ENCODE measurements around the gene LRRC40.
"Not testable (repeated sequence)": the region's sequence is repeated elsewhere in the genome, so short reads cannot be mapped to it uniquely, and the experiment has no call there.

The LRRC40 gene

GRCh38 chr1:70200065-70200464 lies 5.3 kb downstream of the LRRC40 start:
- DNase-seq: no peak

- DNase-seq: no peak
Measured at GRCh38 chr1:70196333-70196732, 9.0 kb downstream of the LRRC40 start.

DNA sequence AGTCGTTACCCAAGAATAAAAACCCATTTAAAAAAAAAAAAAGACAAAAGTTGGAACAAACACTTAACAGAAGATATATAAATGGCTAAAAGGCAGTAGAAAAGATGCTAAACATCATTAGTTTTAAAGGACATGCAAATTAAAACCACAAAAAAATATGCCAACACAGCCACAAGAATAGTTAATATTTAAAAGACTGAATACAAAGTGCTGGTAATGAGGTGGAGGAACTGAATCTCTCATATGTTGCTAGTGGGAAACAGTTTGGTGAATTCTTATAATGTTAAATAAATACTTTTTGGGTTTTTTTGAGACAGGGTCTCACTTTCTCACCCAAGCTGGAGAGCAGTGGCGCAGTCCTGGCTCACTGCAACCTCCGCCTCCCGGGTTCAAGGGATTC lies 10.0 kb downstream of the LRRC40 start:
- no peak for DNase-seq

- no peak for DNase-seq
Measured at GRCh38 chr1:70194601-70195000, 10.8 kb downstream of the LRRC40 start.

DNA sequence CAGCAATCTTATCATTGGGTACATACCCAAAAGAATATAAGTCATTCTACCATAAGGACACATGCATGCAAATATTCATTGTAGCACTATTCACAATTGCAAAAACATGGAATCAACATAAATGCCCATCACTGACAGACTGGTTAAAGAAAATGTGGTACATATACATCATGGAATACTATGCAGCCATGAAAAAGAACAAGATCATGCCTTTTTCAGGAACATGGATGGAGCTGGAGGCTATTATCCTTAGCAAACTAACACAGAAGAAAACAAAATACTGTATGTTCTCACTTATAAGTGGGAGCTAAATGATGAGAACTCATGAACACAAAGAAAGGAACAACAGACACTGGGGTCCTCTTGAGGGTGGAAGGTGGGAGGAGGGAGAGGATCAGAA lies 12.9 kb downstream of the LRRC40 start:
- not testable (repeated sequence) for DNase-seq

DNA sequence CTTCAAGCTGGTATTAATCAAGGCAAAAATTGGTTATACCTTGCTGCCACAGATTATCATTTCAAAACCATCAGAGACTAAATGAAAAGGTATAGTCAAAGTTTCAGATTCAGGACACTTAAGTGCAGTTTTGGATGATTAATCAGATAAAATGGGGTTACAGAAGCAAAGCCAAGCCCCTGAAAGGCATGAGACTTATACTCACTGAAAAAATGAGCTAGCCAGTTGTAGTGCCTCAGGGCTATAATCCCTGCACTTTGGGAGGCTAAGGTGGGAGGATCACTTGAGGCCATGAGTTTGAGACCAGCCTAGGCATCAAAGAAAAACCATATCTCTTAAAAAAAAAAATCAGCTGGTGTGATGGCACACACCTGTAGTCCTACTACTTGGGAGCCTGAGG lies 15.2 kb downstream of the LRRC40 start:
- no peak for DNase-seq

- no peak for DNase-seq
Measured at GRCh38 chr1:70188522-70188921, 16.9 kb downstream of the LRRC40 start.

GRCh38 chr1:70185181-70185580 lies 20.2 kb downstream of the LRRC40 start:
- DNase-seq: not testable (repeated sequence)

GRCh38 chr1:70171512-70171911 lies 33.9 kb downstream of the LRRC40 start:
- DNase-seq: no peak

- DNase-seq: no peak
Measured at GRCh38 chr1:70169018-70169839, 36.1 kb downstream of the LRRC40 start.

DNA sequence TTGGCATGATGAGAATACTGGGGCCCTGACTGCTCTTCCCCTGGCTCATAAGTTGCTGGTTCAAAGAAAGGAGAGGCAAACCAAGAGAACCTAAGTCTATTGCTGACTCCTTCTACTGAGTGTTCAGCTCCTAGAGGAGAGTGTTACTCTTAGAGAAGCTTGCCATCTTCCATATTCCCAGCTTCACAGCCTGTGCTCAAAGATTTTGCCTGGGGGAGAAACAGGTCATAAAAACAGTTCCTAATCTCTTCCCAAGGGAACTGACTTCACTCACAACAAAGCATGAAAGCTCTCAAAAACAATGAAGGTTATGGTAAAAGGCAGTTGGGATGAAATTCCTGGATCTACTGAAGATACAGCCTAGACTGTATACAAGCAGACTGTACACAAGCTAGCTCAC lies 37.1 kb downstream of the LRRC40 start:
- no peak for DNase-seq

- DNase-seq: no peak
Measured at GRCh38 chr1:70164350-70164749, 41.0 kb downstream of the LRRC40 start.

DNA sequence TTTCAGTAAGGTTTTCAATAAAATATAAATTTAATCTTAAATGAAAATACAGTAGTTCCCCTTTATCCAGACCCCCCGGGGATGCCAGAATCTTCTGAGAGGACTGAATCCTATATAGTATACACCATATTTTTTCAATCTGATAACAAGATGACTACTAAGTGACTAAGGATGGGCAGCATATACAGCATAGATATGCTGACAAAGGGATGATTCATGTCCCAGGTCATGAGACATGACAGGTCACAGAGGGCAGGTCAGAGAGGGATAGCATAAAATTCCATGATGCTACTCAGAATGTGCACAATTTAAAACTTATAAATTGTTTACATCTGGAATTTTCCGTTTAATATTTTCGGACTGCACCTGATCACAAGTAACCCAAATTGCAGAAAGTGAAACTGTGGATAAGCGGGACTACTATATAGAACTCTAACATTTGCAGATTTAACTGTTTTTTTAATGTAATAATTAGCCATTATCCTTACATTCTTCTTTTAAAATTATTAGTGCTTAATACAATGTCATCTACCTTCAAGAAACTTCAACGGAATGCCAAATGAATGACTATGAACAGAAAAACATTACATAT lies 48.8 kb downstream of the LRRC40 start:
- no peak for DNase-seq

GRCh38 chr1:70153739-70154138 lies 51.6 kb downstream of the LRRC40 start:
- DNase-seq: no peak

DNA sequence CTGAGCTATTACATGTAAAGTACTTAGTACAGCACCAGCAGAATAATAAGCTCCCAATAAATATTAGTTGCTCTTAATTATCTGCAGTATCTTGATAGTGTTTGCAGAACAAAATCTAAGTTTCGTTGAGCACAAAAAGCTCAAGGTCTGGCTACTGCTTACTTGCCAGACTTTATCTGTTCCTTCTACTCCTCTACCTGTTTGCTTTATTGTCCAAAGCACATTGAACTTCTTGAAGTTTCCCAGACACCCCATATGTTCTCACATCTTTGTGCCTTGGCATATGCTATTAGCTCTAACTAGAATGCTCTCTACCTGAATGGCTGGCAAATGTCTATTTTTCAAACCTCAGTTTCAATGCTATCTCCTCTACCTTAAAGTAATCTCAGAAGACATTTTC lies 54.9 kb downstream of the LRRC40 start:
- DNase-seq: no peak

- DNase-seq: no peak
Measured at GRCh38 chr1:70146488-70146887, 58.9 kb downstream of the LRRC40 start.

DNA sequence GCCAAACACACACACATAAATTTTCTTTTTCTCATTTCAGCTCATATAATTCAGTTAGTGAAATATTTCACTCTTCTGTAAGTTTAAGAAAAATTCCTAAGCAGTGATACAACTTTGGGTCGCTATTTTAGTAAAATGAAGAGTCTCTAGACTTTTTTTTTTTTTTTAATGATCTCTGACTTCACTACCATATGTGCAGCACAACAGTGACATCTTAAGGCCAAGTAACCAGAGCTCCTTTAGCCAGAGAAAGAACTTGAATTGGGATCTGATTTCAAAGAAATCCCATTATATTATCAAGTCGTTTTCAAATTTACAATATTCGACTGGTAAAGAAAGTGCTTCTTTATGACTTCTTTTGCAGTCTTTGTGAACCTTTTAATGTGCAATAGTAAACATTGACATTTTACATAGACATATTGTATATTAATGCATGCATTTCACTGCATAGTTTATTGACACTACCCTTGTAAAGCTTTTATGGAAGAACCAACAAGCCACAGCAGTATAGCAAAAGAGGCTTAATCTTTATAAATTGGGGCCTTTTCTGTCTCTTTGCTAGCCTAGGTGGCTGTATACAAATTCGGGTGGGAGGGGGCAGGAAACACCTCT lies 62.2 kb downstream of the LRRC40 start:
- no peak for DNase-seq

DNA sequence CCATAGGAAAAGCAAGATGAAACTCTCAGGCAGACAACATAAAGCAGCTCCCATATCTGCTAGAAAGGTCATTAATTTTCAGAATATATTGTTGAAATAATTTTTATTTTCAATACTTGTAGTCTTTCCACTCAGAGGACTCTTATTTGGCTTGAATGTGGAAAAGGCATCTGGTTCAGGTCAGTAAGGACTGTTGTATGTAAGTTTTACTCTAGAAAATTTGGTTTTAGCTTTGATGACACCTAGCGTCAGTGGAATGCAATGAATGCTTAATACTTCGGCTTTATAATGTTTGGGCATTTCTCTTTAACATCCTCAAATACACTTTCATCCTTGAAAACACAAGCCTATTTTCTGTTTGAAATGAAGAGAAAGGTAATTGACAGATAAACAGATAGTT lies 63.3 kb downstream of the LRRC40 start:
- DNase-seq: no peak

DNA sequence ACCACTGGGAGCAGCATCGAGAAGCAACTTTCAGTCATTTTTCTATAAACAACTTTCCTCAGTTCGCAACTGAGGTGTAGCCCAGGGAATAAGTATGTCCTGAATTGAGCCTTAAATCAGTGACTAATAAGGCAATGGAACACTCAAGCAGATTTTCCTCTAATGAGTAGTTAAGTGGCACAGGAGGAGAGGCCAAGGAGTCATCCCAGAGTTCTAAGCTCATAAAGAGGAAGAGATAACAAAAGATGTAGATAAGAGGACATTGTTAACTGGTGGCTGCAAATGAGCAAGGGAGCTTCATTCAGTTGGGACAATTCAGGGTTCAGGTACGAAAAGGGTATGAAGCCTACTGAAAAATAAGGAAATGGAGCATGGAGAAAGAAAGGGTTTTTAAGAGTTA lies 64.5 kb downstream of the LRRC40 start:
- no peak for DNase-seq

- DNase-seq: no peak
Measured at GRCh38 chr1:70140343-70140742, 65.0 kb downstream of the LRRC40 start.

DNA sequence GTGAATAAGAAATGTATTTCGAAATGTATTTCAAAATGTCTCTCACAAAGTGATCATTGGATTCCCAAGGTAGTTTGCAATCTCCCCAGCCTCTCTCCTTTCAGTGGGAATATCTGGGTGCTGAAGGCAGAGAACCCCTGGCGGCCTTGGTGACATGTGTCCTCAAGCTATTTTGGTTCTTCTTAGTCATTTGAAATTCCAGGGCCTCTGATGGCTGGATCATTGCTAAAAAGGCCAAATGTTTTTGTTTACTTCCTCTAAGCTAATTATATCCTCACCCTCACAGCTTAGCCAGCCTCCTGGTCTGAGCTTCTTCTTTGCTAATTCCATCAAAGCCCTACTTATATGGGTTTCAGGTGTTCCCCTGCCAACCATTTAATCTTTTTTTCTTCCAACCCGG lies 71.2 kb downstream of the LRRC40 start:
- no peak for DNase-seq

DNA sequence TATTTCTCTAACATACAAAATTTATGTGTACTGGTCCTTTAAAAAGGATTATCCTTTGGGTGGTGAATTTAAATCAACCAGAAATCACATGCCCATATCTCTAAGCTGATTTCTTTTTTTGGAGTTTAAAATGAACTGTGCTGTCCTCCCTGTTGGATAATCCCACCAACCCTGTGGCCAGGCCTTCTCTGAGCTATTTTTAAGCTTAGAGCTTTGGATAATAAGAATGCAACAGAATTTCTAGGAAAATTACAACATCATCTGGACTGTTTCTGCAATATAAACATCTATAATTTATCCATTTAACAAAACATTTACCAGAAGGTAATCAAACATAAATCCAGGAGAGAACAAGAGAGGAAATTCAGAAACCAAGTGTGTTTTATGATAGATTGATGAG lies 88.3 kb downstream of the LRRC40 start:
- no peak for DNase-seq

DNA sequence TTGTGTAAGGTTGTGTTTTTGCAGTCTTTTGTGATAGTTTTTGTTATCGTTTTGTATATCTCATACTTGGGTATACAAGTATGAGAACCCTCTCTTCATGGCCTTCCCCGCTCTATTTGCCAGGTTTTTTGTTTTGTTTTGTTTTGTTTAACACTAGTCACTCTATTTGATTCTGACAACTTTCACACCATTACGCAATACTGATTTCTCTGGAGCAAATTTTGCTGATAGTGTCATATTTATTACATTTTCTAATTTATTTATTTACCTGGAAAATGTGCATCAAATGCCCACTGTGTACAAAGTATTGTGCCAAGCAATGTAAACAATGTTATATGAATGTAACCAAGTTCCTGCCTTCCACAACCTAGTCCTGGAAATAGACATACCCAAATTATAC lies 90.1 kb downstream of the LRRC40 start:
- DNase-seq: no peak

DNA sequence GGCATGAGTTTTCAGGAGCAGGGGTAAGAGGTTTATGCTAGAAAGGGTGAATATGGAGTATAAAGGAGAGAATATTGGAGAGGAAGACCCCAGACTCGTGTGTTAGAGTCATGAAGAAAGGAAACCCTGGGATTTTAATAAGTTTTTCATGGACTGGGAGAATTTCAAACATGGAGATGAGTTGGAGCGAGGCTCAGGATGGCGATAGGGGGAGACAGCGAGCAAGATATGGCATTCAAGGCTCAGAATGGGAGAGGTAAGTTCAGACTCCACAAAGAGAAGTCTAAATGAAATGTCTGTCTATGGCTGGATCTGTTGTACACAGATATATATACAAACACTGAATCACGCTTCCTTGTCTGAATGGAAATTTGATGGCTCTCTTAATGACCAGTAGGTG lies 92.5 kb downstream of the LRRC40 start:
- DNase-seq: no peak
